ENCODE measurements around the gene PPIL4.
"Not testable (repeated sequence)": the region's sequence is repeated elsewhere in the genome, so short reads cannot be mapped to it uniquely, and the experiment has no call there.

PPIL4 gene

GRCh38 chr6:149499066-149499465 lies 46.8 kb downstream of the PPIL4 start:
- TF ChIP-seq CTCF (IDR thresholded peaks at IDR 0.05; ENCODE audit: borderline replicate concordance, extremely low read depth, low read length, poor library complexity, severe bottlenecking) (no peak), EZH2 (IDR thresholded peaks at IDR 0.05; ENCODE audit: borderline replicate concordance, low read depth, low read length, severe bottlenecking) (no peak)
- H3K9me3 ChIP-seq (ENCODE audit: insufficient read depth, low read length, severe bottlenecking), result no peaks in the 10 kb centered on the region
- H3K27me3 ChIP-seq (ENCODE audit: insufficient read depth, low read length, poor library complexity), result no peaks in the 10 kb centered on the region
- H2AFZ ChIP-seq (ENCODE audit: low read depth, low read length), result no peak overlapping the region
- no peak overlapping the region for H3K9ac ChIP-seq (ENCODE audit: low read depth, low read length)
- no peak for DNase-seq
- no peak overlapping the region for H3K4me3 ChIP-seq (ENCODE audit: low read depth in 1 of 2, low read length in 2 of 2)
- no peak for ATAC-seq (ENCODE audit: insufficient read depth, low read depth)
- no peaks in the 10 kb centered on the region for H3K4me1 ChIP-seq (ENCODE audit: insufficient read depth, low read length)
- no peaks in the 10 kb centered on the region for H3K79me2 ChIP-seq (ENCODE audit: insufficient read depth, low read length)
- H3K36me3 ChIP-seq (ENCODE audit: insufficient read depth, low read length), result no peaks in the 10 kb centered on the region
- no peaks in the 10 kb centered on the region for H4K20me1 ChIP-seq (ENCODE audit: insufficient read depth, low read length)
- H3K4me2 ChIP-seq (ENCODE audit: insufficient read depth, low read length), result no peak overlapping the region
- no peak overlapping the region for H3K27ac ChIP-seq (ENCODE audit: low read length)

GRCh38 chr6:149497365-149497764 lies 48.5 kb downstream of the PPIL4 start:
- no peak for TF ChIP-seq EZH2 (IDR thresholded peaks at IDR 0.05; ENCODE audit: borderline replicate concordance, low read depth, low read length, severe bottlenecking)
- TF ChIP-seq CTCF (IDR thresholded peaks at IDR 0.05; ENCODE audit: borderline replicate concordance, extremely low read depth, low read length, poor library complexity, severe bottlenecking), result no peak
- DNase-seq, result no peak
- no peaks in the 10 kb centered on the region for H3K4me1 ChIP-seq (ENCODE audit: insufficient read depth, low read length)
- no peaks in the 10 kb centered on the region for H3K27me3 ChIP-seq (ENCODE audit: insufficient read depth, low read length, poor library complexity)
- H3K79me2 ChIP-seq (ENCODE audit: insufficient read depth, low read length), result no peaks in the 10 kb centered on the region
- no peak overlapping the region for H2AFZ ChIP-seq (ENCODE audit: low read depth, low read length)
- H3K27ac ChIP-seq (ENCODE audit: low read length), result no peak overlapping the region
- no peak for ATAC-seq (ENCODE audit: insufficient read depth, low read depth)
- no peaks in the 10 kb centered on the region for H4K20me1 ChIP-seq (ENCODE audit: insufficient read depth, low read length)
- no peaks in the 10 kb centered on the region for H3K36me3 ChIP-seq (ENCODE audit: insufficient read depth, low read length)
- no peak overlapping the region for H3K9ac ChIP-seq (ENCODE audit: low read depth, low read length)
- no peak overlapping the region for H3K4me2 ChIP-seq (ENCODE audit: insufficient read depth, low read length)
- H3K9me3 ChIP-seq (ENCODE audit: insufficient read depth, low read length, severe bottlenecking), result no peaks in the 10 kb centered on the region
- H3K4me3 ChIP-seq (ENCODE audit: low read depth in 1 of 2, low read length in 2 of 2), result no peak overlapping the region

- not testable (repeated sequence) for H3K36me3 ChIP-seq (ENCODE audit: insufficient read depth, low read length); H3K79me2 ChIP-seq (ENCODE audit: insufficient read depth, low read length); H3K4me1 ChIP-seq (ENCODE audit: insufficient read depth, low read length); H3K4me2 ChIP-seq (ENCODE audit: insufficient read depth, low read length); DNase-seq; ATAC-seq (ENCODE audit: insufficient read depth, low read depth); H3K27me3 ChIP-seq (ENCODE audit: insufficient read depth, low read length, poor library complexity); H4K20me1 ChIP-seq (ENCODE audit: insufficient read depth, low read length); H3K9ac ChIP-seq (ENCODE audit: low read depth, low read length); H3K27ac ChIP-seq (ENCODE audit: low read length); H2AFZ ChIP-seq (ENCODE audit: low read depth, low read length); H3K4me3 ChIP-seq (ENCODE audit: low read depth in 1 of 2, low read length in 2 of 2); H3K9me3 ChIP-seq (ENCODE audit: insufficient read depth, low read length, severe bottlenecking)
These were observed 49.2 kb downstream of the PPIL4 start for GRCh38 chr6:149496597-149496996.

- not testable (repeated sequence) for H3K9ac ChIP-seq (ENCODE audit: low read depth, low read length); DNase-seq; H3K9me3 ChIP-seq (ENCODE audit: insufficient read depth, low read length, severe bottlenecking); H3K27ac ChIP-seq (ENCODE audit: low read length); ATAC-seq (ENCODE audit: insufficient read depth, low read depth); H3K27me3 ChIP-seq (ENCODE audit: insufficient read depth, low read length, poor library complexity); H4K20me1 ChIP-seq (ENCODE audit: insufficient read depth, low read length); H3K4me2 ChIP-seq (ENCODE audit: insufficient read depth, low read length); H3K4me3 ChIP-seq (ENCODE audit: low read depth in 1 of 2, low read length in 2 of 2); H3K79me2 ChIP-seq (ENCODE audit: insufficient read depth, low read length); H2AFZ ChIP-seq (ENCODE audit: low read depth, low read length); H3K4me1 ChIP-seq (ENCODE audit: insufficient read depth, low read length); H3K36me3 ChIP-seq (ENCODE audit: insufficient read depth, low read length)
These were observed 50.4 kb downstream of the PPIL4 start for GRCh38 chr6:149495349-149496016.

GRCh38 chr6:149494810-149495209 lies 51.0 kb downstream of the PPIL4 start:
- H3K4me1 ChIP-seq (ENCODE audit: insufficient read depth, low read length); DNase-seq; H4K20me1 ChIP-seq (ENCODE audit: insufficient read depth, low read length); H3K4me2 ChIP-seq (ENCODE audit: insufficient read depth, low read length); H3K9ac ChIP-seq (ENCODE audit: low read depth, low read length); H3K27ac ChIP-seq (ENCODE audit: low read length); H3K79me2 ChIP-seq (ENCODE audit: insufficient read depth, low read length); H3K4me3 ChIP-seq (ENCODE audit: low read depth in 1 of 2, low read length in 2 of 2); H3K9me3 ChIP-seq (ENCODE audit: insufficient read depth, low read length, severe bottlenecking); H3K27me3 ChIP-seq (ENCODE audit: insufficient read depth, low read length, poor library complexity); H2AFZ ChIP-seq (ENCODE audit: low read depth, low read length); ATAC-seq (ENCODE audit: insufficient read depth, low read depth); H3K36me3 ChIP-seq (ENCODE audit: insufficient read depth, low read length): not testable (repeated sequence)

All from DND-41 (cell line).